ENCODE data around the gene PPIL3. TPM values are rescaled to one million over a fixed set of nuclear protein-coding genes. Genes with fewer than 3 reads are reported as not detected.
A peak's percentile ranks its signal among the peaks of the same experiment; 100 is the strongest.

The PPIL3 gene
- polyA plus RNA-seq, 2 of the 4 experiments (the other 2 are of a cell fraction) = 27.5 to 75.6 TPM

GRCh38 chr2:200873560-200873959, 15.3 kb downstream of the PPIL3 start:
- H3K27ac ChIP-seq = no peak overlapping the region
- 91% methylated on average over 6 of the region's 6 CpGs for WGBS (ENCODE audit: missing lambda C conversion rate)
- ChIA-PET CTCF (interaction anchor here (0.6 to 1.6 kb wide), 3 partner anchors 10 to 356 kb away, joined by 3 to 5 read pairs (median 4); partner anchors contain the start of gene CLK1), POLR2A (no interaction called here)
- no peaks in the 10 kb centered on the region for H3K9me3 ChIP-seq
- DNase-seq (ENCODE audit: low read depth in 1 of 2, low spot score in 1 of 2) (no peak), FAIRE-seq (no peak), ATAC-seq (no peak)
- no peak overlapping the region for H3K4me2 ChIP-seq
- H3K4me1 ChIP-seq = no peaks in the 10 kb centered on the region
- H3K4me3 ChIP-seq = no peak overlapping the region
- TF ChIP-seq FOSL2 (IDR thresholded peaks at IDR 0.05) (no peak), FOSL2 (CRISPR knock-in tag; IDR thresholded peaks at IDR 0.05) (no peak)

GRCh38 chr2:200871151-200871550, 17.7 kb downstream of the PPIL3 start:
- Histone ChIP-seq H3K27ac (no peak overlapping the region), H3K9me3 (no peaks in the 10 kb centered on the region), H3K4me2 (no peak overlapping the region), H3K4me3 (no peak overlapping the region), H3K4me1 (peaks cover 6% of the 10 kb centered on the region; the same call in 2 of the 3 replicates)
- DNase-seq (ENCODE audit: low read depth in 1 of 2, low spot score in 1 of 2) = no peak
- no peak for TF ChIP-seq FOSL2 (IDR thresholded peaks at IDR 0.05)
- no peak for TF ChIP-seq FOSL2 (CRISPR knock-in tag; IDR thresholded peaks at IDR 0.05)
- TF ChIP-seq CEBPB (IDR thresholded peaks at IDR 0.05) = 0 out of 4 replicates have a peak, but pooled peaks of 1 of the 2 experiments have one; percentile 8
- CTCF ChIA-PET = interaction anchor here (0.6 to 0.9 kb wide), 3 partner anchors 9 to 712 kb away, joined by 3 to 4 read pairs (median 4); no protein-coding TSS in a partner anchor
- FAIRE-seq = no peak
- POLR2A ChIA-PET = no interaction called here
- no peak for ATAC-seq
- 66% methylated on average over 3 of the region's 3 CpGs for WGBS (ENCODE audit: missing lambda C conversion rate)

DNA sequence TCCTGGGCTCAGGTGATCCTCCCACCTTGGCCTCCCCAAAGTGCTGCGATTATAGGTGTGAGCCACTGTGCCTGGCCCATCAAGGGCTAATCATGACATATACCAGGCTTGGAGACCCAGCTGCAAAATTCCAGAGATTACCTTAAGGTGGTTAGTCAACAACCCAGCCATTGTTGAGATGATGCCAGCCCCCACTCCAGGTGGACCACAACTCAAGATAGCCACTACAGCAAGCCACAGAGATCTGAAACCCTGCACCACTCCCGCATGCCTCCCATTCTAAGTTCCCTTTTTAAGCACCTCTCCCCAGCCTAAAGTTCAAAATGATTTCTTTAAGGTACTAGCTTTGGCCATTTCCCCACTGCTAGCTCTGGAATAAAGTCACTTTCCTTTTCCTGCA, 19.9 kb downstream of the PPIL3 start:
- CTCF ChIA-PET = interaction anchor here (0.9 kb wide), 1 partner anchor 156 kb away, joined by 4 read pairs; no protein-coding TSS in a partner anchor
- H3K9me3 ChIP-seq = no peaks in the 10 kb centered on the region
- FAIRE-seq = no peak
- 92% methylated on average over 2 of the region's 2 CpGs for WGBS (ENCODE audit: missing lambda C conversion rate)
- H3K4me2 ChIP-seq = no peak overlapping the region
- no peak overlapping the region for H3K27ac ChIP-seq
- POLR2A ChIA-PET = interaction anchor here (0.6 to 2.6 kb wide), 3 partner anchors 20 to 121 kb away, joined by 3 to 12 read pairs (median 3); partner anchors contain the start of genes NIF3L1 and PPIL3
- no peak for ATAC-seq
- no peak for TF ChIP-seq EP300 (IDR thresholded peaks at IDR 0.05)
- TF ChIP-seq CHD2 (IDR thresholded peaks at IDR 0.05; ENCODE audit: low read length, partially characterized antibody) = no peak
- TF ChIP-seq, protein P1, sequence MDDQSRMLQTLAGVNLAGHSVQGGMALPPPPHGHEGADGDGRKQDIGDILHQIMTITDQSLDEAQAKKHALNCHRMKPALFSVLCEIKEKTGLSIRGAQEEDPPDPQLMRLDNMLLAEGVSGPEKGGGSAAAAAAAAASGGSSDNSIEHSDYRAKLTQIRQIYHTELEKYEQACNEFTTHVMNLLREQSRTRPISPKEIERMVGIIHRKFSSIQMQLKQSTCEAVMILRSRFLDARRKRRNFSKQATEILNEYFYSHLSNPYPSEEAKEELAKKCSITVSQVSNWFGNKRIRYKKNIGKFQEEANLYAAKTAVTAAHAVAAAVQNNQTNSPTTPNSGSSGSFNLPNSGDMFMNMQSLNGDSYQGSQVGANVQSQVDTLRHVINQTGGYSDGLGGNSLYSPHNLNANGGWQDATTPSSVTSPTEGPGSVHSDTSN (IDR thresholded peaks at IDR 0.05) = no peak
- TF ChIP-seq RNF2 (IDR thresholded peaks at IDR 0.05; ENCODE audit: borderline replicate concordance, low read depth) = no peak
- TF ChIP-seq MAX (IDR thresholded peaks at IDR 0.05) = no peak
- H3K4me3 ChIP-seq = no peak overlapping the region
- peaks cover 11% of the 10 kb centered on the region for H3K4me1 ChIP-seq
- no peak for DNase-seq (ENCODE audit: low read depth in 1 of 2, low spot score in 1 of 2)

DNA sequence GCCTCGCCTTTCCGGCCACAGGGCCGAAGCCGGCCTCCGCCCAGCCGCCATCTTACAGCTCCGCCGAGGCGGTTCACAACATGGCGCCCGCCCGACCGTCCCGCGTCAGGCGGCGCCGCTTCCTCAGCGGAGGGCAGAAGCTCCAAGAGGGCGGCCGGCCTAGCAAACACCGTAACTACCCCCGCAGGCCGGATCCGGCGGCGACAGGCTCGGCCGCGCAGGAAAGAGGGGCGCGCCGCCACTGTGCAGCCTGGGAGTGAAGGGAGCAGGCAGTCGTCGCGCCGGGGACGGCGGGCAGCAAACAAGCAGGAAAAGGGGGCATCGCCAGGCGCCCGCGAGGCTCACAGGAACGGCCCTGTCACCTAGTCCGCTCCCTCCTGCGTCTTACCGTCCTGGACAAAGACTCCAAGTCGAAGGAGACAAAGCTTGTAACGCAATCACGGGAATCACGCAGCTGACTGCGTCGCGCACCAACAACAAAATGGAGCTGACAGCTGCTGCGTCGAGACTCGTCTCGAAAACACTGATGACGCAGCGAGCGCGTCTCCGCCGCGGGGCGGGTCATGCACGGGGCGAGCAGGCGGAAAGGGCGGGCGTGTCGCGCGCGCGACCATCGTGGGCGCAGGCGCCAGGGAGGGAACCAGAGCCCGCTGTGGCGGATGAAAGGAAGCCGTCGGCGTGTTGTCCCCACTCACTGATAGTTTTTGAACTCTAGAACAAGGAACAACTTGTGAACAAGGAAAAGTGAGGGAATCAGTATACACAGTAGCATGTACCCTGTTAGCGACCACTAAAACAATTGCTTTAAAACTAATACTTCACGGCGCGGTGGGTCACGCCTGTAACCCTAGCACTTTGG, 24.5 kb downstream of the PPIL3 start, which contains the start of gene CLK1:
TSS of gene CLK1 (minus strand) at position 483 of the 859 bp plus-strand sequence. CDS start 2,796 bp downstream, outside the sequence.
- no peak for FAIRE-seq
- peak within 1 kb of the TSS; percentile 77 for H3K4me3 ChIP-seq
- WGBS (ENCODE audit: missing lambda C conversion rate) = 3% methylated on average over 23 of the region's 89 CpGs
- CTCF ChIA-PET = interaction anchor here (0.6 to 2.1 kb wide), 11 partner anchors 9 to 368 kb away, joined by 3 to 12 read pairs (median 3); partner anchors contain the start of gene BZW1
- H3K27ac ChIP-seq = peak within 1 kb of the TSS; percentile 91 to 97
- no peaks in the 10 kb centered on the region for H3K9me3 ChIP-seq
- H3K4me1 ChIP-seq = peaks cover 38% of the 10 kb centered on the region
- peak; percentile 90 for ATAC-seq
- POLR2A ChIA-PET = interaction anchor here (0.6 to 2.4 kb wide), 22 partner anchors 8 to 286 kb away, joined by 3 to 27 read pairs (median 6); partner anchors contain the start of genes BZW1, NIF3L1 and PPIL3
- peak; percentile 80 to 92 for DNase-seq (ENCODE audit: low read depth in 1 of 2, low spot score in 1 of 2)
- peak within 1 kb of the TSS; percentile 90 for H3K4me2 ChIP-seq
- TF ChIP-seq MAX (IDR thresholded peaks at IDR 0.05) (peak; percentile 92), CBX8 (IDR thresholded peaks at IDR 0.05) (no peak), EHMT2 (IDR thresholded peaks at IDR 0.05; ENCODE audit: low read depth) (no peak), NPAS2 (CRISPR knock-in tag; IDR thresholded peaks at IDR 0.05; ENCODE audit: borderline replicate concordance) (no peak), CBX2 (IDR thresholded peaks at IDR 0.05; ENCODE audit: borderline replicate concordance, low read depth) (no peak), E2F6 (IDR thresholded peaks at IDR 0.05; ENCODE audit: borderline replicate concordance, low read depth) (peak; percentile 95), CEBPB (IDR thresholded peaks at IDR 0.05) (peak in 1 of 2 experiments; percentile 42; a peak in 1 of 4 replicates), FOXS1 (CRISPR knock-in tag; IDR thresholded peaks at IDR 0.05) (no peak), EP300 (IDR thresholded peaks at IDR 0.05) (no peak), FOSL2 (IDR thresholded peaks at IDR 0.05) (no peak), FOSL2 (CRISPR knock-in tag; IDR thresholded peaks at IDR 0.05) (peak; percentile 50; the same call in 1 of the 2 replicates), CHD2 (IDR thresholded peaks at IDR 0.05; ENCODE audit: low read length, partially characterized antibody) (no peak), RFX5 (IDR thresholded peaks at IDR 0.05) (no peak), NR3C1 (IDR thresholded peaks at IDR 0.05) (no peak), MYC (IDR thresholded peaks at IDR 0.05; ENCODE audit: borderline replicate concordance, low read length) (no peak), SREBF2 (IDR thresholded peaks at IDR 0.05) (no peak), KDM1A (IDR thresholded peaks at IDR 0.05; ENCODE audit: low read depth) (no peak), NFE2L2 (conservative IDR thresholded peaks at IDR 0.05; ENCODE audit: low read length) (no peak), EHF (CRISPR knock-in tag; IDR thresholded peaks at IDR 0.05) (no peak), CTCF (IDR thresholded peaks at IDR 0.05) (no peak), HOXA7 (CRISPR knock-in tag; IDR thresholded peaks at IDR 0.05) (no peak)
- TF ChIP-seq, protein P2, sequence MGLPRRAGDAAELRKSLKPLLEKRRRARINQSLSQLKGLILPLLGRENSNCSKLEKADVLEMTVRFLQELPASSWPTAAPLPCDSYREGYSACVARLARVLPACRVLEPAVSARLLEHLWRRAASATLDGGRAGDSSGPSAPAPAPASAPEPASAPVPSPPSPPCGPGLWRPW (IDR thresholded peaks at IDR 0.05) = no peak
